ENCODE results near the gene MINDY4. TPM values are rescaled to one million over a fixed set of nuclear protein-coding genes. Genes with fewer than 3 reads are reported as not detected.

The MINDY4 gene
- total RNA-seq, 1 donor from 2014 or later: 20.1 TPM

DNA sequence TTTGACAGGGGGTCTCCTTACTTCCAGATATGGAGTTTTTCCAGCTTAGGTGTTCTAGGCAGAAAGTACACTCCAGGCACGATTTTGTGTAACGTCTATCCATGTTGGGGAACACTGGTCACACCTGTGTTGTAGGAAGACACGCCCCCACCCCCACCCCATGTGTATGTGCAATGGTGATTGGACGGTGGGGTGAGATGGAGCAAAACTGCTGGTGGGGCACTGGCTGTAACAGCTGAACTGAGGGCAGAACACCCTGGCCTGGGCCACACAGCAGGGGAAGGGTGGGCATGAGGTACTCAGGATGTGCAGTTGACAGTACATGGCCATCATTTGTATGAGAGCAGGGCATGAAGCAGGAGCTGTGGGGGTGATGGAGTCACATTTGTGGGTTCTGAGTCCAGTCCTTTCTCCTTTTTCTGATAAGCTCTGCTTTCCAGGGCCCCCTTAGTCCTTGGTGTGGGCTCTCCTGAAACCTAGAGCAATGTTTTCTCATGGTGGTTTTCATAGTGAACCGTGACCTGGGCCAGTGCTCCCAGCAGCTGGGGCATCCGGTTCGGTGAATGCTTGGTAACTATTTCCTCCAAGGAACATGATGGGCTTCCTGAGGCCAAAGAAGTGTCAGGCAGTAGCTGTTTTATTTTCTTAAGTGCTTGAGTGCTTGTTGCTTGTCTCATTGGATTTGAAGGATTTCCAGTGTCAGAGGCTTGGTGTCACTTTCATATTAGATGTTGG, 77.1 kb downstream of the MINDY4 start:
- H3K4me1 ChIP-seq: peaks cover 46% of the 10 kb centered on the region
- DNase-seq (no peak), ATAC-seq (no peak)
- H3K9me3 ChIP-seq: no peaks in the 10 kb centered on the region
- TF ChIP-seq, protein P1, sequence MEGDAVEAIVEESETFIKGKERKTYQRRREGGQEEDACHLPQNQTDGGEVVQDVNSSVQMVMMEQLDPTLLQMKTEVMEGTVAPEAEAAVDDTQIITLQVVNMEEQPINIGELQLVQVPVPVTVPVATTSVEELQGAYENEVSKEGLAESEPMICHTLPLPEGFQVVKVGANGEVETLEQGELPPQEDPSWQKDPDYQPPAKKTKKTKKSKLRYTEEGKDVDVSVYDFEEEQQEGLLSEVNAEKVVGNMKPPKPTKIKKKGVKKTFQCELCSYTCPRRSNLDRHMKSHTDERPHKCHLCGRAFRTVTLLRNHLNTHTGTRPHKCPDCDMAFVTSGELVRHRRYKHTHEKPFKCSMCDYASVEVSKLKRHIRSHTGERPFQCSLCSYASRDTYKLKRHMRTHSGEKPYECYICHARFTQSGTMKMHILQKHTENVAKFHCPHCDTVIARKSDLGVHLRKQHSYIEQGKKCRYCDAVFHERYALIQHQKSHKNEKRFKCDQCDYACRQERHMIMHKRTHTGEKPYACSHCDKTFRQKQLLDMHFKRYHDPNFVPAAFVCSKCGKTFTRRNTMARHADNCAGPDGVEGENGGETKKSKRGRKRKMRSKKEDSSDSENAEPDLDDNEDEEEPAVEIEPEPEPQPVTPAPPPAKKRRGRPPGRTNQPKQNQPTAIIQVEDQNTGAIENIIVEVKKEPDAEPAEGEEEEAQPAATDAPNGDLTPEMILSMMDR (IDR thresholded peaks at IDR 0.05): no peak
- H3K4me3 ChIP-seq: no peak overlapping the region
- peak overlapping the region; percentile 0 for H3K27ac ChIP-seq
- no peaks in the 10 kb centered on the region for H3K27me3 ChIP-seq
- H3K36me3 ChIP-seq: peaks cover 2% of the 10 kb centered on the region
- intact Hi-C loops (cut with DNase I): no loop called here

DNA sequence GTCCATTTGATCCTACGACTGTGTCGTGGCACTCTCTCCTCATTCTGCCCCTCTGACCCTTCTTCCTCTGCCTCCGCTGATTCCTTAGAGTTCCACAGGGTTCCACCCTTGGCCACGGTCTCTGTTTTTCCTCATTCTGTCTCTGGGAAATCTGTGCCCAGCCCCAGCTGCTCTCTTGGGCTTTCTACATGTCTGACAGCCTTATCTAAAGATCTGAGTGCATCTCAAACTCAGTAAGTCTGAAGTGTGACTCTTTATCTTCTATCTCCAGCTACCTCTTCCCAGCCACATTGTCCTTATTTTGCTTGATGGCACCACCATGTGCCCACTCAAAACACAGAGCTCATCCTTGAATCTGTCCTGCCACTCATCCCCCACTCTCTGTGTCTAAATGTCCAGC, 78.3 kb downstream of the MINDY4 start:
- H3K4me1 ChIP-seq: peaks cover 33% of the 10 kb centered on the region
- TF ChIP-seq, protein P1 (IDR thresholded peaks at IDR 0.05): no peak
- DNase-seq (no peak), ATAC-seq (no peak)
- no peak overlapping the region for H3K27ac ChIP-seq
- H3K36me3 ChIP-seq: peaks cover 9% of the 10 kb centered on the region
- H3K4me3 ChIP-seq: no peak overlapping the region
- intact Hi-C loops (cut with DNase I): no loop called here
- no peaks in the 10 kb centered on the region for H3K9me3 ChIP-seq
- H3K27me3 ChIP-seq: no peaks in the 10 kb centered on the region

GRCh38 chr7:30850426-30850825, 79.2 kb downstream of the MINDY4 start:
- Histone ChIP-seq H3K9me3 (no peaks in the 10 kb centered on the region), H3K4me1 (peaks cover 25% of the 10 kb centered on the region), H3K4me3 (no peak overlapping the region), H3K27me3 (no peaks in the 10 kb centered on the region), H3K27ac (no peak overlapping the region), H3K36me3 (peaks cover 9% of the 10 kb centered on the region)
- no peak for ATAC-seq
- intact Hi-C loops (cut with DNase I): no loop called here
- no peak for DNase-seq
- TF ChIP-seq, protein P1 (IDR thresholded peaks at IDR 0.05): no peak

GRCh38 chr7:30851651-30852307, 80.6 kb downstream of the MINDY4 start:
- intact Hi-C loops (cut with DNase I): no loop called here
- DNase-seq: no peak
- H3K9me3 ChIP-seq: no peaks in the 10 kb centered on the region
- no peak overlapping the region for H3K4me3 ChIP-seq
- H3K27ac ChIP-seq: no peak overlapping the region
- H3K27me3 ChIP-seq: no peaks in the 10 kb centered on the region
- TF ChIP-seq, protein P1 (IDR thresholded peaks at IDR 0.05): no peak
- peaks cover 13% of the 10 kb centered on the region for H3K4me1 ChIP-seq
- peaks cover 9% of the 10 kb centered on the region for H3K36me3 ChIP-seq
- no peak for ATAC-seq

DNA sequence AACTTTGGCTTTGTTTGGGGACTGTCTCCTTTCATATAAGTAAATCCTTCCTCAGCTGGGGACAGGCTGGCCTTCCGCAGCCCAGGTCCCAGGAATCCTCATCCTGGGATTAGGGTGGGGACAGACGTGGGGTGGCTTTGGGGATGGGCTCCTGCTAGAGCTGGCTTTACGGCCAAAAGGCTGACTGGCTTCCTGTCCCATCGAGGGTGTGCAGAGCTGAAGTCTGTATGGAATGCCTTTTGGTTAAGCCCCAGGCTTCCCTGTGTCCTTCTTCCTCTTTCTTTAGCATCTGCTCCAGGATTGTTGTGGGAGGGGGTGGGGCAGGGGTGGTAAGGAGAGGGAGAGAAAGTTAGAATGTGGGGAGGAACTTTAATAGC, 81.1 kb downstream of the MINDY4 start:
- no peaks in the 10 kb centered on the region for H3K9me3 ChIP-seq
- peaks cover 9% of the 10 kb centered on the region for H3K4me1 ChIP-seq
- H3K27ac ChIP-seq: no peak overlapping the region
- peaks cover 9% of the 10 kb centered on the region for H3K36me3 ChIP-seq
- DNase-seq: no peak
- intact Hi-C loops (cut with DNase I): no loop called here
- H3K27me3 ChIP-seq: no peaks in the 10 kb centered on the region
- H3K4me3 ChIP-seq: no peak overlapping the region
- ATAC-seq: no peak
- TF ChIP-seq, protein P1 (IDR thresholded peaks at IDR 0.05): no peak

All from upper lobe of right lung (tissue), 1 donor.